HG02642 (cell line): Measurements from ENCODE around the gene ACBD5.
A peak's percentile ranks its signal among the peaks of the same experiment; 100 is the strongest.
"Not testable (repeated sequence)": the region's sequence is repeated elsewhere in the genome, so short reads cannot be mapped to it uniquely, and the experiment has no call there.

Experiments
- ATAC-seq: cut with Tn5 transposase; IDR thresholded peaks from one replicate; pipeline ENCODE4 v1.9.1; 2021; ENCODE audit warnings: mild to moderate bottlenecking; ENCODE audit not compliant: unreplicated experiment, poor library complexity

Gene ACBD5, protein sequence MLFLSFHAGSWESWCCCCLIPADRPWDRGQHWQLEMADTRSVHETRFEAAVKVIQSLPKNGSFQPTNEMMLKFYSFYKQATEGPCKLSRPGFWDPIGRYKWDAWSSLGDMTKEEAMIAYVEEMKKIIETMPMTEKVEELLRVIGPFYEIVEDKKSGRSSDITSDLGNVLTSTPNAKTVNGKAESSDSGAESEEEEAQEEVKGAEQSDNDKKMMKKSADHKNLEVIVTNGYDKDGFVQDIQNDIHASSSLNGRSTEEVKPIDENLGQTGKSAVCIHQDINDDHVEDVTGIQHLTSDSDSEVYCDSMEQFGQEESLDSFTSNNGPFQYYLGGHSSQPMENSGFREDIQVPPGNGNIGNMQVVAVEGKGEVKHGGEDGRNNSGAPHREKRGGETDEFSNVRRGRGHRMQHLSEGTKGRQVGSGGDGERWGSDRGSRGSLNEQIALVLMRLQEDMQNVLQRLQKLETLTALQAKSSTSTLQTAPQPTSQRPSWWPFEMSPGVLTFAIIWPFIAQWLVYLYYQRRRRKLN

DNA sequence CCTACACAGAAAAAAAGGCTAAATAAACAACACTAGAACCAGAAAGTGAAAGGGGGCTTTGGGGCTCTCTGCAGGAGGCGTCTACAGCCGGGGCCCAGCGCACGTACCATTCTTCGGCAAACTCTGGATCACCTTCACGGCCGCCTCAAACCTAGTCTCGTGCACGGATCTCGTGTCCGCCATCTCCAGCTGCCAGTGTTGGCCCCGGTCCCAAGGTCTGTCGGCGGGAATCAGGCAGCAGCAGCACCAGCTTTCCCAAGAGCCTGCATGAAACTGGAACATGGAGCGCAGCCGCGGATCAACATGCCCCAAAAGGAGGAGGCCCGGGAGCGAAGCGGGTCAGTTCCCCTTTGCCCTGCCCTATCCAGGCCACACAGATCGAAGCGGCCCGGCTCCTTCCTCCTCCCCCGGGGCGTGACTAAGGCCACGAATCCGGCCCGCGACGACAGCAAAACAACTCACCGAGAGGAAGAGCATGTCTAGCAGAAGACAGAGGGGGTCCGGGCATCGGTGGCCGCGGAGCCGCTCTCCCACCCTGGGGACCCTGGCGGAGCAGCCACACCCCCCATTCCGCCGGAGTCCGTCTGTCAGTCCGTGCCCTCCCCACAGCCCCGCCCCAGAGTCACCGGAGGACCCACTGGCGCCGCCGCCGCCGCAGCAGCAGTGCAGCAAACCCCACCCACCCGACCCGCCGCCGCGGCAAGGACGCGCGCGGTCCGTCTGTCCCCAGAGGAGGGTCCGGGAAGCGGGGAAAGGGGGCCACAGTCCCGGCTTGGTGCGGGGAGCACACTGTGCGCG is at the start of gene ACBD5:
Gene ACBD5, minus strand, starts transcription at position 586 of the 798 bp plus-strand sequence. Its CDS starts 109 bp downstream, at position 477.
- peak; percentile 52 for ATAC-seq

DNA sequence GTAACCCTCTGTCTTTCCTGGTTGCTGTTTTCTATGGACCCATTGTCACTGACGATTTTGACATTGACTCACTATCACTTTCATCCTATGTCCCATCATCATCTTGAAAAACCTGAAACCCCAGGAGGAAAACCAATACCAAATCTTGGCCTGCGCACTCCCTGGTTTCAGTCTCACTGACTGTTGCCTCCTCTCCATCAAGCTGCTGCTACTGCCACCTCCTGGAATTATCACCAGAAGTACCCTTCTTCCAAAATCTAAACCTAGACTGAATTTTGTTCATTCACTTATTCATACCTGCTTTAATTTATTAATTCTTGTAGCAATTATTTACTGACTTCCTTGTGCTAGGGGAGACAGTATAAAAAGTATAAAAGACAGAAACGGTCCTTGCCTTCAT is 44.5 kb upstream of the ACBD5 start:
- ATAC-seq, result no peak

GRCh38 chr10:27276581-27276980 is 36.0 kb upstream of the ACBD5 start:
- no peak for ATAC-seq

GRCh38 chr10:27266025-27266424 is 25.4 kb upstream of the ACBD5 start:
- ATAC-seq, result not testable (repeated sequence)

- ATAC-seq, result not testable (repeated sequence)
Observed at GRCh38 chr10:27262788-27263187, 22.2 kb upstream of the ACBD5 start.

GRCh38 chr10:27258838-27259812 is 18.5 kb upstream of the ACBD5 start:
- ATAC-seq, result peak; percentile 79

DNA sequence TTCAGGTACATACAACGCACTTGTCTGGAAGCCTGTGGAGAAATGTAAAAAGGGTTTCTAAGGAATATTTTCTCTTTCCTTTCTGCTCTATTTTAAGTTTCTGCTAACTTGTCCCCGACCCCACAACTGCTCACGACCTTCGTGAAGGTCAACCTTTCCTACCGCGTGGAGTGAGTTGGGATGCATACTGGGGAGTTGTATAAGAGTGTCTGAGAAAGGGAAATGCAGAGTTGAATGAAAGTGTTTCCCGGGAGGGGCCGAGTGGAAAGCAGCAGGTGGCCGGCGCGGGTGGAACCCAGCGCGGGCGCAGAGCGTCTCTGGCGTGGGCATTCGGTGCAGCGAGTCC is 17.9 kb upstream of the ACBD5 start:
- no peak for ATAC-seq

DNA sequence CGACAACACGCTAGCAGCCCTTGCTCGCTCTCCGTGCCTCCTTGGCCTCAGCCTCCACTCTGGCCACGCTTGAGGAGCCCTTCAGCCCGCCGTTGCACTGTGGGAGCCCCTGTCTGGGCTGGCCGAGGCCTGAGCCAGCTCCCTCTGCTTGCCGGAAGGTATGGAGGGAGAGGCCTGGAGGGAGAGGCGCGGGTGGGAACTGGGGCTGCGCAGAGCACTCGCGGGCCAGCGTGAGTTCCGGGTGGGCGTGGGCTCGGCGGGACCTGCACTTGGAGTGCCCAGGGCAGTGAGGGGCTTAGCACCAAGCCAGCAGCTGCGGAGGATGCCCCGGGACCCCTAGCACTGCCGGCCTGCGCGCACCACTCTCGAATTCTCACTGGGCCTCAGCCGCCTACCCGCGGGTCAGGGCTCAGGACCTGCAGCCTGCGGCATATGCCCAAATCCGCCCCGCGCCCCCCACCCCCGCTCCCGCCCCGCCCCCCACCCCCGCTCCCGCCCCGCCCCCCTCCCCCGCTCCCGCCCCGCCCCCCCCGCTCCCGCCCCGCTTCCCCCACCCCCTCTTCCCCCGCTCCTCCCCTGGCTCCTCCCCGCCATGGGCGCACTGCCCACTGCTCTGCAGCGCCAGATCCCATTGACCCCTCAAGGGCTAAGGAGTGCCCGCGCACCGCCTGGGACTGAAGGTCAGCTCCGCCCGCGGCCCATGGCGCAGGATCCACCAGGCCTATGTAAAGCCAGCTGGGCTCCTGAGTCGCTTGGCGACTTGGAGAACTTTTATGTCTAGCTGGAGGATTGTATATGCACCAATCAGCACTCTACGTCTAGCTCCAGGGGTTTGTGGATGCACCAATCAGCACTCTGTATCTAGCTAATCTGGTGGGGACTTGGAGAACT is 15.9 kb upstream of the ACBD5 start:
- no peak for ATAC-seq

DNA sequence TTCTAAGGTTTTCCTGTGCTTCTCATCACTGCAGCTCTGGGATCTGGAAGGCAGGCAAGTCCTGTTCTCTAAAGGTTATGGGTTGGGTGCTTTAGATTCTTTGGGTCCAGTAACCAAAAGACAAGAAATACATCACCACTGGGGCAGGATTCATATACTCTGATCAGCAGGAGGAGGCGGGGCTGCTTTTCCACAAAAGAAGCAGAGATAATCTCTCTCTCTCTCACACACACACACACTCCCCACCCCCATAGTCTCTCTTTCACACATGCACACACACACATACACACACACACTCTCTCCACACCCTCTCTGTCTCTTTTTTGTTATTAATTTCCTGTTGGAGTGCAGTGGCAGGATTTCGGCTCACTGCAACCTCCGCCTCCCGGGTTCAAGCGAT is 13.0 kb upstream of the ACBD5 start:
- no peak for ATAC-seq

DNA sequence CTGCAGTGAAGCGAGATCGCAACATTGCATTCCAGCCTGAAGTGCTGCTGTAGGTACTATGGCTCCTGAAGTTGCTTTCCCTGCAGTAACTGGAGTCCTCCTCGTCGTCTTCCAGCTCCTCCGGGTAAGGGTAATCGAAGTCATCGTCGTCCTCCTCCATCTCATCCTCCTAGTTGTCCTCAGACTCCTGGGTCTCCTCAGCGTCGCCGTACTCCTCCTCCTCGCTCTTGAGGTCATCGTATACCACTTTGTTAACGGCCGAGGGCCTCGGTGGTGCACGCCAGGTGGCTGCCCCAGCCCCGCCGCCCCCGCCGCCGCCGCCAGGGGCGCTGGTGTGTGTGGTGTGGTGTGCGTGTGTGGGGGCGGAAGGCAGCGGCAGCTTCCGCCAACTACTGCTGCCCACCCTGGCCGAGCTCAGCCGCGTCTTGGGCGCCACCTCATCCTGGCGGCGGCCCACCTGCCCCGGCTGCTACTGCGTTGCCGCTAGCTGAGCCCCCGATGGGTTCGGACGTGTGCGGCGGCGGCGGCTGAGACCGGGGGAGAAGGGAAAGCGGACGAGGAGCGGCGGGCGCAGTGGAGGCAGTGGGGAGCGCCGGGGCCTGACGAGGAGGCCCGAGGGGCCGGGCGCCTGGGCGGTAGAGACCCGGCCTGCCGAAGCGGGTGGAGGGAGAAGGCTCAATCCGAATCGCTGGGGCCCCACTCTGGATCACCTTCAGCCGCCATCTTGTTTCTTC is 11.8 kb upstream of the ACBD5 start:
- ATAC-seq, result peak; percentile 100

DNA sequence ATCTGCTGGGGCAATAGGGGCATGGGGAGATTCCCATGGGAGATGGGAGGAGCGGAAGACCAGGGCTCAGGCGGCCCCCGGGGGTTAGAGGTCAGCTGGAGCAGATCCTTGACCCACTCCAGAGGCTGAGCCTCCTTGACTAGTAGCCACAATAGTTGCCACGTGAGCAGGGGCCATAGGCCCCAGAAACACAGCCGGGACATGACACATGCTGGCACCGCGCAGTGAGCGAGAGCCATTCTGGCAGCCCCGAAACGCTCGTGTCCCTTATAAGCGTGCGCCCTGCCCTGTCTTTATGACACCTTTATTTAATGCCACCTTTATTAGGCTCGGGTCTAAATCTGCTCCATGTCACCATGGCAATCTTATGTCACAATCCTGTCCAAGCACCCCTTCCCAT is 11.0 kb upstream of the ACBD5 start:
- no peak for ATAC-seq

DNA sequence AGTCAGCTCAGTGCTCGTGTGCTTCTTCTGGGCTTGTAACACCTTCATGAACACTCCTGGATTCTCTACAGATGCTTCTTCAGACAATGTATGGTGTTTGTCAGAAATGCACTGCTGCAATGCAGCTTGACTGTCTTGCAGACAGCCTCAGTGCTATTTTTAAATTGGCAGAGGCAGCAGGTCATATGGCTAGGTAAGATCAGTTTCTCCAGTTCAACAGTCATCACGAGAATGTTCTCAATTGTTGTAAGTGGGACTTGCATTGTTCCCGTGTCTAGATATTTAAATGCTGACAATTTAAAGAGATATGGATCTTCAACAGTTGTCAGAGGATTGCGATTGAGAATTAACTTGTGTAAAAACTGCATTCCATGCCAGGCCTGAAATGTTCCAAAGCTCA is 7.6 kb upstream of the ACBD5 start:
- ATAC-seq, result no peak

DNA sequence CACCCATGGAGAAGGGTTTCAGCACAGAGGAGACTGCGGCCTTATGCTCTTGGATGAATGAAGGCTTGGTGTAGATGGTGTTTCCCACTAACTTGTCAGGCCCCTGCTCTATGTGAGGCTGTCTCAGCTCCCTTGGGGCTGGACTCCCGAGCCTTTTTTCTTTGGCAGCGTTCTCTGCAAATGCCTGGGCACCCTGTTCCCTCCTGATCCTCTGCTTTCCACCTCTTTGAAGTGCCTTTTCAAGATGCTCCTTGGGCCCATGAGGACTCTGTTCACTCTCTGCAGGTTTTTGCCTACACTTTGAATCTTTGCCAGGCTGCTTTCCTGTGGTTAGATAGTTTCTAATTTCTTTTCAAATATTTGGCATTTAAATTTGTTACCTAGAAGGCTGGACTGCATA is 6.8 kb upstream of the ACBD5 start:
- ATAC-seq, result no peak

- ATAC-seq, result no peak
Observed at GRCh38 chr10:27247006-27247405, 6.4 kb upstream of the ACBD5 start.

DNA sequence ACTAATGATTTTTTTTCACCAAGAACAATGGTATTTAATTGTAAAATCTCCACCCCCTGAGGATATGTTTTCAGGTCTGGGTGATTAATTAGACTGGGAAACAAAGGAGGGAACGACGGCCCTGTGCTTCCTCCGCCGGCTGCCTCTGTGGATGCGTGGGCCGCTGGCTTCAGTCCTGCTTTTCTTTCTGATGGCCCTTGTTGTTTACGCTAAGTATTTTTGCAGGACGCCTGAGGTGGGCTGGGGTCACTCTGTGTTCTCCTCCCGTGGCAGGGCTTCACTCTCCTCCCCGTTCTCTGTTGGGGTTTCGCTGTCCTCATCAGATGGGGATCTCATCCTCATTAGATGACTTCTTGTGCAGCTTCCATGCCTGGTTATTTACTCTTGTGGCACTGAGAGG is 5.2 kb upstream of the ACBD5 start:
- no peak for ATAC-seq

DNA sequence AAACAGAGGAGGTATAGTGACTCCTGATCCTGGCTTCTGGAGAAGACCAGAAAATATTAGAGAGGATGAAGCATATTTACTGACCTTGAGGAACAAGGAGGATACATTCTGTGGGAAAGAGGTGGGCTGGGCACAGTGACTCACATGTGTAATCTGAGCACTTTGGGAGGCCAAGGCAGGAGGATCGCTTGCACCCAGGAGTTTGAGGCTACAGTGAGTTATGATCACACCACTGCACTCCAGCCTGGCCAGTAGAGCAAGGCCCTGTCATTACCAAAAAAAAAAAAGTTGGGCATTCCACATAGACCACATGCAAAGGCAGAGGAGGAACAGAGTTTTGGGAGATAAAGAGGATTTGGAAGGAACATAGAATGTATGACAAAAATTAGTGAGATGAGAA is 4.4 kb upstream of the ACBD5 start:
- no peak for ATAC-seq

- ATAC-seq, result peak; percentile 35
Observed at GRCh38 chr10:27242951-27243551, 2.5 kb upstream of the ACBD5 start.

DNA sequence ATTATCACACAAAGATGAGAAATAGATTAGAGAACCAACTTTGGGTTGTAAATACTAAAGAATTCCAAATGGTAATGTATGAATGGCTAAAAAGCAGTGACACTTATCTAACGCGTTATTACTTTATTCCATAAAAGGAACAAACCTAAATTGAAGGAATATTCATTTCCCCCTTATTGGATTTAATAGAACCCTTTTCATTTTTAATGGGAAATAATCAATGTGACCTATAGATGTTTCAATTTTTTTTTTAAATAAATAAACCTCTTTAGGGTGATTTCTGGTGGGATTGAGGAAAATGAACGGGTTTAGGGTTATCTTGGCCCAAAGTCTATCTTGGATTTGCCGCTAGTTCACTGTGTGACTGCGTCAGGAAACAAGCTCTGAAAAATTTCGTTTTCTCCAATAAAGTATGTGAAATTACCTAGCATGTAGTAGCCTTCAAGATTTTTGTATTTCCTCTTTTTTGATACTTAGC is 1.9 kb upstream of the ACBD5 start:
- no peak for ATAC-seq
